ENCODE data around the gene HSPBP1. TPM values are rescaled to one million over a fixed set of nuclear protein-coding genes. Genes with fewer than 3 reads are reported as not detected.

The HSPBP1 gene
- 17.2 and 19.0 TPM in 2 replicates for total RNA-seq

- DNase-seq (ENCODE audit: low read depth in 2 of 2) = peak; percentile 87 to 94
Observed at GRCh38 chr19:55279770-55280643, at the start of gene HSPBP1. Gene HSPBP1, minus strand, starts transcription at chr19:55280110. Its CDS starts 502 bp downstream, at chr19:55279608.

DNA sequence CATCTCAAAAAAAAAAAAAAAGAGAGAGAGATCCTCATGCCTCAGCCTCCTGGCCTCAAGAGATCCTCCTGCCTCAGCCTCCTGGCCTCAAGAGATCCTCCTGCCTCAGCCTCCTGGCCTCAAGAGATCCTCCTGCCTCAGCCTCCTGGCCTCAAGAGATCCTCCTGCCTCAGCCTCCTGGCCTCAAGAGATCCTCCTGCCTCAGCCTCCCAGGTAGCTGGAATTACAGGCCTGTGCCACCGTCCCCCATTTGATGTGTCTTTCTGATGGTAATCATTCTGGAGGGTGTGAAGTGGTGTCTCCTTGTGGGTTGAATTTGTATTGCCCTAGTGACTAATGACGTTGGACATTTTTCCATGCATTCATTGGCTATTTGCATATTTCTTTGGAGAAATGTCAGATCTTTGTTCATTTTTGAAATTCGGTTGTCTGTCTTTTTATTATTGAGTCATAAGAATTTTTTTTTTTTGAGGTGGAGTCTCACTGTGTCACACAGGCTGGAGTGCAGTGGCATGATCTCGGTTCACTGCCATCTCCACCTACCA, 48.9 kb upstream of the HSPBP1 start:
- DNase-seq (ENCODE audit: low read depth in 2 of 2) = peak in 1 of 2 donors; percentile 35

- no peak for DNase-seq (ENCODE audit: low read depth in 2 of 2)
Observed at GRCh38 chr19:55325172-55325571, 45.3 kb upstream of the HSPBP1 start, which contains the start of gene TMEM150B. Gene TMEM150B, minus strand, starts transcription at chr19:55325341. Its CDS starts 4,305 bp downstream, at chr19:55321036.

DNA sequence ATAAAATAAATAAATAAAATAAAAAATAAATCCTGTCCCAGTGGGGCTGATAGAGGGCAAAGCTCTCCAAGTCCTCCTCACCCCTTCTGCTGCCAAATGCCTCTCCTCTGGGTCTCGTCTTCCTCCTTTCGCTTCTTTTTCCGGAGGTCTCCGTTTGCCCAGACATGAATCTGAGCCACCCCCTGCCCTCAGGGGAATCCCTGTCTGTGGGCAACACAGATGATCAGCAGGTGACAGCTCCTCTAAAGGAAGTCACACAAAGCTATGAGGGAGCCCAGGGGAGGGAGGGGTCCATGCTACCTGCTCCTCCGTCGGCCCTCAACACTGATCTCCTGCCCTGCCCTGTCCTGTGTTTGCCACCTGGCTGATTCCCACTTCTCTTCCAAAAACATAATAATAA, 44.8 kb upstream of the HSPBP1 start:
- DNase-seq (ENCODE audit: low read depth in 2 of 2) = no peak

- DNase-seq (ENCODE audit: low read depth in 2 of 2) = no peak
Observed at GRCh38 chr19:55322204-55322885, 42.4 kb upstream of the HSPBP1 start.

DNA sequence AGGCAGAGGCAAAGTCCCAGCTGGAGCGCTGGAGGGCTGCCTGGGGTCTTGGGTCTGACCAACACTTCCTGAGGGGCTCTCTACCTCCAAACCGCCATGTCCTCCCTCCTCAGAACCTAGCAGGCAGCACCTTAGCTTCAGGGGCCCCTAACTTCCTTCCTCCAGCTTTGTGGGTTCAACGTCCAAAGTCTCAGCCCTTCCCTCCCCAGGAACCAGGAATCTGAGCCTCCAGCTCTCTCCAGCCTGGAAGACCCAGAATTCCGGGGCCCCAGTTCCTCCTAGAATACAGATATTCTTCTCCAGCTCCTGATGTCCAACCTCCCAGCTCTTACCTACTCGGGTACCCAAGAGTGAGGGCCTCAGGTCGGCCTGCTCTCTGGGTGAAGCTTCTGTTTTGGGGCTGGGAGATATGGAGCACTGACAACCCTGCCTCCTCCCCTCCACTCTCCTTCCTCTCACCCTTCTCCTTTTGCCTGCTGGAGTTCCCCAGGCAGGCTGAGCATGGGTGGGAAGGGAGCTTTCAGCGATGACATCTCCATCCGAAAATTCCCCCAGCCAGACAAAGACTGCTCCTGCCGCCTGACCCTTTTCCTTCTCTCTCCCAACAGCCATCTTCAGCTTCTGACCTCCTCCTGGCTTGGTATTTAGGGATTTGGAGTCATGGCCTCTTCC, 41.7 kb upstream of the HSPBP1 start:
- DNase-seq (ENCODE audit: low read depth in 2 of 2) = no peak

DNA sequence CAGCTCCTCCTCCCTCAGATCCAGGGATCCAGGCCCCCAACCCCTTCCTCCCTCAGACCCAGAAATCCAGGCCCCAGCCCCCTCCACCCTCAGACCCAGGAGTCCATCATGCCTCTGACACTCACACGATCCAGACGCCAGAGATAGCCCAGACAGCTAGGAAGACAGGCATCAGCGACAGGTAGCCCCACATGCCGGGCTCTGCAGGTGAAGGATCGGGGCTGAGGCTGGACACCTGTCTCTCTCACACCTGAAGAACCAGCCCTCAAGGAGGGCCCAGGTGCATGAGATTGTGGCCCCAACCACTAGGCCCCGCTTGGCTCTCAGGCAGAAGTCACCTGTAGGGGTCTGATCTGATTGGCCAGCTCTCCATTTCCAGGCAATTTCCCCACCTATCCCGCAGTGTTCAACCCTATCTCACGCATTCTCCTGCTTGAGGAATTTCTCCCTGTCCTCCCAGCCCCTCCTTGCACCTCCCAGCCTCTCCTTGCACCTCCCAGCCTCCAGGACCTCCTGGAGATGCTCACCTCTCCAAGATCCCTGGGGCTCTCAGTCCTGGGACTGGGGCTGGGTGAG, 41.0 kb upstream of the HSPBP1 start:
- no peak for DNase-seq (ENCODE audit: low read depth in 2 of 2)

DNA sequence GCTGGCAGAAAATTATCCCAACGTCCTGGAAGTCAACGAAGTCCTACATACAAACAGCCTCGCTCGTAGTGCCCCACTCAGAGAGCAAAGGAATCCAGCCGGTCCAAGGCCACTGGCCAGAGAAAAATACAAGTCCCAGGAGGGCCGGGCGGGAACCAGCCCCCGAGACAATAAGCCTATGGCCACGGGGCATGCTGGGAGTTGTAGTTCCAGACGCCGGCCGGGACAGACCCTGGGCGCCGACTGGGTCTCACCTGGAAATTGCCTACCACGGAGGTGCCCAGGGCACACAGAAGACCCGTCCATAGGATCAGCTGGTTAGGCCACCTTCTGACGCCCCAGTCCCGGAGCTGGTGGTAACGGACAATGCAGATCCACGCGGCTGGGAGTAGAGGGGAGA, 39.9 kb upstream of the HSPBP1 start:
- DNase-seq (ENCODE audit: low read depth in 2 of 2) = peak; percentile 18 to 44

DNA sequence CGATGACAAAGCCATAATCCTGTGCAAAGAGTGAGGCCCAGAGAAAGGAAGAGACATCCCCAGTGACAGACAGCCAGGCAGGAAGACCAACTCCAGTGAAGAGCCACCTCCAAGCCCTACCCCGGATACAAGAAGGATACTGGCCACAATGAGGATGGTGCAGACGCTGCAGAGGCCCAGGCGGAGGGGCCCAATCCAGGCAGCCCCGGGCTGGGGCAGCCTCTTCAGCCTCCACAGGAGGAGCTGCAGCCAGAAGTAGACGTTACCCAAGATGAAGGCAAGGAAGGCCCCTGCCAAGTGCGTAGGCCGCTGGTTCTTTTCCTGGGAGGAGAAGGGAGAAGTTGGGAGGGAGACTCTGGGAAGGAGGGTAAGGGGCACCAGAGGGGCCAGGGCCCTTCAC, 36.7 kb upstream of the HSPBP1 start:
- DNase-seq (ENCODE audit: low read depth in 2 of 2) = no peak

- no peak for DNase-seq (ENCODE audit: low read depth in 2 of 2)
Observed at GRCh38 chr19:55315956-55316525, 36.1 kb upstream of the HSPBP1 start.

DNA sequence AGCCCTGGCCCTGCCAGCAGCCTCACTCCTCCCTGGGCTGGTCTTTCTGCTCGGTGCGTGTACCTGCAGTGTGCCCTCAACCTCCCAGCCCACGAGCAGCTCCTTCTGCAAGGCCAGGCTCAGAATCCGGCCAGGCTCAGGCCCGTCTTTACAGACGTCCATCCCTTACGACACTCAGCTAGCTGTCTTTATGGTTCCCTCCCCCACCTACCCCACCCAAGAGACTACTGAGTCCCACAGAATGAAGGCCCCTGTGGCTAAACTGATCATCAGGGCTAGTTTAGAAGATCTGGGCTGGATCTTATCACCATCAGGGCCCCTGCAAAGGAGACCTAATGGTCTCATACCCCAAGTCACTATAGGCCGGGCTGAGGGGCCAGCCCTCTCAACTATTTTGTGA, 34.5 kb upstream of the HSPBP1 start:
- DNase-seq (ENCODE audit: low read depth in 2 of 2) = no peak

GRCh38 chr19:55312621-55313512, 33.0 kb upstream of the HSPBP1 start:
- DNase-seq (ENCODE audit: low read depth in 2 of 2) = no peak

DNA sequence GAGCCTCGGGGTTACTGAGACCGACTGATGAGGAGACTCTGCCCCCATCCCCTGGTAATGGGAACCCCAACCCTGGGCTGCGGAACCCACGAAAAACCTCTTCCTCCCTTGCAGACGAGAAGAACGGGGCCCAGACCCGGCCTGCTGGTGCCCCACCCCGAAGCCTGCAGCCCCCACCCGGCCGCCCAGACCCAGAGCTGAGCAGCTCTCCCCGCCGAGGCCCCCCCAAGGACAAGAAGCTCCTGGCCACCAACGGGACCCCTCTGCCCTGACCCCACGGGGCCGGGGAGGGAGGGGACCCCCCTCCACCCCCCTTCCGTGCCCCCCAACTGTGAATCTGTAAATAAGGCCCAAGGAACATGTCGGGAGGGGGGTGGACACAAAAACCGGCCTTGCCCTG, 31.9 kb upstream of the HSPBP1 start:
- DNase-seq (ENCODE audit: low read depth in 2 of 2) = no peak

DNA sequence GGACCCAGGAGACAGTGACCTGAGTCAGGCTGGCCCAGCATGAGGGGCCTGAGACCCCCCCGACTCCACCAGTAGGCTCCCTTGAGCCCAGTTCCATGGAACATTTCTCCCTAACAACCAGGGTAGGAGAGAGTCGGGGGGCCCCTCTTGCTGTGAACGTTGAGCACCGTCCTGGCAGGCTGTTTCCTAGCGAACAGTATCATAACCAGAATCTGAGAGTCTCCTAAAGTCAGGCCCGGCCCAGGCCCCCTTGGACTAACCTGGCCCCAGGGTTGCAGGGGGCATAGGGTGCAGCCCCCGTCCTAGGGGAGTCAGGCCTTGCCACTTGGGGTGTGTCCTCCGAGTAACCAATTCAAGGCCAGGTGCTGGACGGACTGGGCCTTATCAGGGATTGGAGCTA, 31.5 kb upstream of the HSPBP1 start:
- no peak for DNase-seq (ENCODE audit: low read depth in 2 of 2)

DNA sequence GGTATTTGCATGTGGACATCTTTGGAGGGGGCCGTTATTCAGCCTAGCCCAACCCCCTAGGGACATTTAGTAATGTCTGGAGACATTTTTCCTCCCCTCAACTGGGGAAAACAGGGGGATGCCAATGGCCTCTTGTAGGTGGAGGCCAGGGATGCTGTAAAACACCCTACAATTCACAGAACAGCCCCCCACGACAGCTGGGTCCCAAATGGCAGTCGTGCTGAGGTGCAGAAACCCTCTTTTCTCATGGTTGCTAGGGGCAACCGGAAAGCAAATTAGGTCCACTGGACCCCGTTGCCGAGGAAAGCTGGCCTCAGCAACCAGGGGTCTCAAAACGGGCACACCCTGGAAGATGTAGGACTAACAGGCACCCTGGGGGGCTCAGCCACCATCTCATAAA, 30.6 kb upstream of the HSPBP1 start:
- no peak for DNase-seq (ENCODE audit: low read depth in 2 of 2)

DNA sequence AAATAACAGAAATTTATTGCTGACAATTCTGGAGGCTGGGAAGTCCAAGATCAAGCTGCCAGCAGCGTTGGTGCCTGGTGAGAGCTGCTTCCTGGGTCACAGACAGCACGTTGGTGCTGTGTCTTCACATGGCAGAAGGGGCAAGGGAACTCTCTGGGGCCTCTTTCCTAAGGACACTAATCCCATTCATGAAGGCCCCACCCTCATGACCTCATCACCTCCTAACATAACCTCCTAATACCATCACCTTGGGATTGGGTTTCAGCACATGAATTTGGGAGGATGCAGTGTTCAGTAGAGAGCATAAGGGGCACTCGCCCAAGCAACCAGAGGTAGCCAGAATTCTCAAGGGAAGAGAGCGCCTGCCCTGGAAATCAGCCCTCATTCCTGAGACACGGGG, 29.5 kb upstream of the HSPBP1 start:
- DNase-seq (ENCODE audit: low read depth in 2 of 2) = no peak

DNA sequence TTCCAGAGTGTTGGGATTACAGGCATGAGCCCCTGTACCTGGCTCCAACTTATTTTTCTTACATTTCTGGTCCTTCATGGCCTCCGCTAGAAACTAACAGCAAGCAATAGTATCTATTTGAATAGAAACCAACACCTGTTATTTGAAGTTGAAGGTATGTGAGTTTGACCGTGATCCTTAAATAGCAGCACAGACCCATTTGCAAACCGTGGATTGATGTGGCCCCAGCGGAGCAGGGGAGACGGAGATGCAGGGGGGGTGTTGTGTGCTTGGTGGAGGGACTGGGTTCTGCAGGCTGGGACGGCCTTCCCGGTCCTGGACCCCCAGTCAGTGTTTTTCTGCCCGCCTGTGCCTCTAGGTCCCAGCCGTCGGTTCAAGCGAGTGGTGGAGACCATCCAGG, 28.4 kb upstream of the HSPBP1 start:
- DNase-seq (ENCODE audit: low read depth in 2 of 2) = no peak

DNA sequence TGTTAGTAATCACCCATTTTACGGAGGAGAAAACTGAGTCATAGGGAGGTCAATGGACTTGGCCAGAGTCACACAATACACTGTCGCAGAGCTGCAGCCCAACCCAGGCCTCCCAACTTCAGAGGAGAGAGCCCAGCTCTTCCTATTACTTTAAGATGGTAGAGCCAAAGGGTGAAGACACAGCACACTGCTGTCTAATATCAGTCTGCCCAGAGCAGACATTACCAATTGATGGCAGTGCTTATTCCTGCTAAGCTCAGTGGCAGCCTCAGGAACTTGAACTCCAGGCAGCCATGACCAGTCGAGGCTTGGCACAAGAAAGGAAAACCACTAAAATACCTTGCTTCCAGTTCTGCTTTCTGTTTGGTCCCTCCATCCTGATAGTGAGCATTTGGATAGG, 26.8 kb upstream of the HSPBP1 start:
- DNase-seq (ENCODE audit: low read depth in 2 of 2) = no peak

DNA sequence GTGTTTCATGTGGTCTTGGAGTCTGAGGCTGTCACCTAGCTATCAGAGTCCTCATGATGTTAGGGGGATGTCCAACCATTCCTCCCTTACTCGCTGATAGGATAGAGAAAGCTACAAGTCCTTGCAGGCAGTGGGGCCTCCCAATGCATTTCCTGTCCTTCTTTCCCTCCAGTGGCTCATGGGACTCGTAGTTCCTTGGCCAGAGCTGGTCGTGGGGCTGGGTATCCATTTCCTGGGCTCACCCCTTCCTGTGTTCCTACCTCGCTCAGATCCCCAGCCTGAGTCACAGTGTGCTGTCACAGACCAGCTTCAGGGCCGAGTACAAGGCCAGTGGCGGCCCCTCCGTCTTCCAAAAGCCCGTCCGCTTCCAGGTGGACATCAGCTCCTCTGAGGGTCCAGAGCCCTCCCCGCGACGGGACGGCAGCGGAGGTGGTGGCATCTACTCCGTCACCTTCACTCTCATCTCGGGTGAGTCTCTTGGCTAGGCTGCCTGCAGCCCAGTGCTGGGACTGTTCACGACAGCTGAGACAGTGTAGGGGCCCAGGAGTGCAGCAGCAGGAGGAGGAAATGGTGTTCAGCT, 26.2 kb upstream of the HSPBP1 start:
- no peak for DNase-seq (ENCODE audit: low read depth in 2 of 2)

DNA sequence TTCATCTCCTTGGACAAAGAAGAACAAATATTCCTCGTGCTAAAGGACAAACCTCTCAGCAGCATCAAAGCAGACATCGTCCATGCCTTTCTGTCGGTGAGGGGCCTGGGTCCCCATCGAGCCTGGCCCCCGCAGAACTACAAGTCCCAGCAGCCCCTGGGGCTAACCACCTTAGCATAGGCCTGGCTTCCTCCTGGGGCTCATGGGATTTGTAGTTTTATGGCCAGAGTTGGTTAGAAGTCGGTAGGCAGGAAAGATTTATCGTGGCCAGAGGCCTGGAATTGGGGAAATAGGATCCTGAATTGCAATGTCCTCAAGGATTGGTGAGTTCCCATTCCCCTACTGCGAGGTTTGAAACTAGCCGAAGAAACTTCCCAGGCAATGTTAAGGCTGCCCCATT, 25.6 kb upstream of the HSPBP1 start:
- peak; percentile 35 to 58 for DNase-seq (ENCODE audit: low read depth in 2 of 2)
